K562 (cell line): ENCODE data around the gene PDE11A. TPM values are rescaled to one million over a fixed set of nuclear protein-coding genes. Genes with fewer than 3 reads are reported as not detected.

Experiments
- ATF1 ChIP-seq, 2 experiments: fragments of 450-650 bp in 1 of 2; IDR thresholded peaks; 2 replicates each; pipeline ENCODE4 v1.6.1; 2016; ENCODE audit warnings: missing compliant biosample characterization in 1 of 2, missing genetic modification characterization in 1 of 2
- ATF7 ChIP-seq: fragments of 450-650 bp; IDR thresholded peaks from 2 replicates; pipeline ENCODE4 v1.7.1; 2014; ENCODE audit warnings: mild to moderate bottlenecking, moderate library complexity
- BRD4 ChIP-seq: fragments of 200-600 bp; sonication (generic); IDR thresholded peaks from 2 replicates; pipeline ENCODE4 v1.6.1; 2017; ENCODE audit warnings: inconsistent platforms
- ELF2 ChIP-seq: fragments of 250-450 bp; sonication (Bioruptor Pico); IDR thresholded peaks from 2 replicates; pipeline ENCODE4 v1.5.0; 2021; ENCODE audit warnings: mild to moderate bottlenecking
- ETV1 ChIP-seq: fragments of 450-650 bp; conservative IDR thresholded peaks from 2 replicates; pipeline ENCODE4 v1.6.1; 2016; ENCODE audit warnings: missing genetic modification characterization, control low read depth, low read depth, missing compliant biosample characterization
- L3MBTL2 ChIP-seq: fragments of 450-650 bp; IDR thresholded peaks from 2 replicates; pipeline ENCODE4 v1.6.1; 2016; ENCODE audit warnings: mild to moderate bottlenecking, moderate library complexity
- MAFF ChIP-seq: IDR thresholded peaks from 2 replicates; pipeline ENCODE4 v1.6.1; 2012; ENCODE audit warnings: low read length, improper control_type of control experiment
- MED1 ChIP-seq: sonication (generic); formaldehyde crosslinking; IDR thresholded peaks from 2 replicates; pipeline ENCODE4 v1.8.1; 2023; ENCODE audit warnings: missing genetic modification reagents, borderline replicate concordance
- TAF7 ChIP-seq: fragments of 450-650 bp; IDR thresholded peaks from 2 replicates; pipeline ENCODE4 v1.6.1; 2016; ENCODE audit warnings: missing genetic modification characterization, missing compliant biosample characterization
- ZBTB17 ChIP-seq: fragments of 450-650 bp; formaldehyde crosslinking; IDR thresholded peaks from 2 replicates; pipeline ENCODE4 v1.4.0; 2020; ENCODE audit warnings: mild to moderate bottlenecking
- ZKSCAN8 ChIP-seq: fragments of 200-800 bp; sonication (Bioruptor generic); IDR thresholded peaks from 2 replicates; pipeline ENCODE4 v1.6.1; 2016; ENCODE audit warnings: missing genetic modification characterization, missing compliant biosample characterization
- ZNF146 ChIP-seq: IDR thresholded peaks from one replicate; pipeline ENCODE4 v1.6.1; 2018; ENCODE audit warnings: missing compliant biosample characterization; ENCODE audit not compliant: unreplicated experiment
- ZNF165 ChIP-seq: fragments of 250-450 bp; sonication (Bioruptor Pico); IDR thresholded peaks from 2 replicates; pipeline ENCODE4 v1.4.0; 2020; ENCODE audit warnings: borderline replicate concordance
- ZNF316 ChIP-seq: fragments of 450-650 bp; IDR thresholded peaks from 2 replicates; pipeline ENCODE4 v1.6.1; 2016
- ZNF766 ChIP-seq: fragments of 200-800 bp; sonication (Bioruptor generic); conservative IDR thresholded peaks from 2 replicates; pipeline ENCODE4 v1.6.1; 2016; ENCODE audit warnings: missing genetic modification characterization, missing compliant biosample characterization
- ZNF79 ChIP-seq: fragments of 250-450 bp; sonication (Bioruptor Pico); IDR thresholded peaks from 2 replicates; pipeline ENCODE4 v1.4.0; 2020; ENCODE audit warnings: low read depth, mild to moderate bottlenecking, moderate library complexity
- ZSCAN32 ChIP-seq: fragments of 450-650 bp; formaldehyde crosslinking; IDR thresholded peaks from 2 replicates; pipeline ENCODE4 v1.4.0; 2020; ENCODE audit warnings: mild to moderate bottlenecking, moderate library complexity
- polyA plus RNA-seq, 8 experiments: library from polyadenylated mRNA; depleted of rRNA in 4 of 8; stranded (reverse) in 5 of 8; unstranded in 3 of 8; fragments of >200 nt; fragmentation: Nextera tagmentation in 2 of 8; fragmentation: Illumina TruSeq in 1 of 8; extraction: Ambion mirVana in 2 of 8; extraction: Trizol in 1 of 8; gene quantifications; 2 replicates each; pipeline versions ENCODE4 v1.2.1 to v1.2.3, GENCODE V29; 2011 to 2014; ENCODE audit warnings: inconsistent platforms in 1 of 8, missing spikeins in 1 of 8
- total RNA-seq, 7 experiments: library from RNA; depleted of rRNA in 6 of 7; stranded (reverse); fragments of >200 nt in 6 of 7; fragmentation: Illumina TruSeq in 2 of 7; extraction: Trizol in 2 of 7; gene quantifications; 2 replicates each; pipeline versions ENCODE4 v1.2.1 to v1.2.3, GENCODE V29; 2011 to 2021; ENCODE audit warnings: low replicate concordance in 1 of 7
- TF ChIP-seq, protein P1 (sequence below): fragments of 250-450 bp; sonication (Bioruptor Pico); IDR thresholded peaks from 2 replicates; pipeline ENCODE4 v1.8.0; 2022; ENCODE audit warnings: inconsistent platforms
- TF ChIP-seq, protein P2 (sequence below): fragments of 200-800 bp; sonication (Bioruptor generic); IDR thresholded peaks from 2 replicates; pipeline ENCODE4 v1.6.1; 2016; ENCODE audit warnings: missing genetic modification characterization, missing compliant biosample characterization
- TF ChIP-seq, protein P3 (sequence below): fragments of 200-800 bp; sonication (Bioruptor generic); IDR thresholded peaks from 2 replicates; pipeline ENCODE4 v1.6.1; 2017; ENCODE audit warnings: missing genetic modification characterization, missing compliant biosample characterization

Gene PDE11A
- total and polyA plus RNA-seq, 9 of the 15 experiments (the other 6 are each of a cell fraction or from before 2014, with no cell fraction given): 3.2 to 22.1 (median 5.7) TPM

DNA sequence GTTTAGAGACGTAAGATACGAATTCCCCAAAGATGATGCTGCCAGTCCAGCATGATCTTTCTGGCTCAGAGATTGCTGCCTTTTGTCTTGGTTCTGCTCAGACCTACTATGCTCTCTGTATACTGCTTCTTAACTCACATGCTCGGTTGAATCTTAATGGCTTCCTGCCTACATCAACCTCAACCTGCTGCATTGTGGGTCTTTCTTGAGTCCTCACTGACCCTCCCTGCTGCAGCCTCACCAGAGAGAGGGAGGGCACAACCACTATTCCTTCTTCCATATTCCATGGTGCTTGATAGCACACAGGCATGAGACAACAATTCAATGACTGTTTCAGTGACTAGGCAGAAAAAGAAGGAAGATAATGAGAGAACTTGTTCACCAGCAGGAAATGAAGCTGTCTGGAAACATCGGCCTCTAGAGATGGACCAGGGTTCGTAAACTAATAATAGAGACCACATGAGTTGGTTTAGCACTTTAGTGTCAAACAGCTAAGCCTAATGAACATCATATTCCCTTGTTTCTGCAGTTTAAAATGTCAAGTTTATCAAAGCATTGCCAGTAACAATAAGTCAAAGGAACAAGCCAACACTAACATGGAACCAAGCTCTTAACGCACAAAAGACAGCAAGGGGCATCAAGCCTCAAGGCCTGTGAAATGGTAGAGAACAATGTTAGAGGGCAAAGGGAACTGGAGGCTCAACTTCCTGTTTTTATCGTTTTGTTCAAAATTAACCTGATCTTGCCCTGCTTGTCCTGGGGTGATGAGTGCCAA is 333.9 kb downstream of the PDE11A start (continued):
- 0 out of 2 replicates have a peak, but pooled peaks have one; percentile 13 for TF ChIP-seq ZNF165 (CRISPR knock-in tag)
- no peak for TF ChIP-seq ZSCAN32 (CRISPR knock-in tag)
- 0 out of 2 replicates have a peak, but pooled peaks have one; percentile 20 for TF ChIP-seq ETV1 (tag)
- TF ChIP-seq, protein P1, sequence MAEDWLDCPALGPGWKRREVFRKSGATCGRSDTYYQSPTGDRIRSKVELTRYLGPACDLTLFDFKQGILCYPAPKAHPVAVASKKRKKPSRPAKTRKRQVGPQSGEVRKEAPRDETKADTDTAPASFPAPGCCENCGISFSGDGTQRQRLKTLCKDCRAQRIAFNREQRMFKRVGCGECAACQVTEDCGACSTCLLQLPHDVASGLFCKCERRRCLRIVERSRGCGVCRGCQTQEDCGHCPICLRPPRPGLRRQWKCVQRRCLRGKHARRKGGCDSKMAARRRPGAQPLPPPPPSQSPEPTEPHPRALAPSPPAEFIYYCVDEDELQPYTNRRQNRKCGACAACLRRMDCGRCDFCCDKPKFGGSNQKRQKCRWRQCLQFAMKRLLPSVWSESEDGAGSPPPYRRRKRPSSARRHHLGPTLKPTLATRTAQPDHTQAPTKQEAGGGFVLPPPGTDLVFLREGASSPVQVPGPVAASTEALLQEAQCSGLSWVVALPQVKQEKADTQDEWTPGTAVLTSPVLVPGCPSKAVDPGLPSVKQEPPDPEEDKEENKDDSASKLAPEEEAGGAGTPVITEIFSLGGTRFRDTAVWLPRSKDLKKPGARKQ: 0 out of 2 replicates have a peak, but pooled peaks have one; percentile 45
- TF ChIP-seq, protein P2, sequence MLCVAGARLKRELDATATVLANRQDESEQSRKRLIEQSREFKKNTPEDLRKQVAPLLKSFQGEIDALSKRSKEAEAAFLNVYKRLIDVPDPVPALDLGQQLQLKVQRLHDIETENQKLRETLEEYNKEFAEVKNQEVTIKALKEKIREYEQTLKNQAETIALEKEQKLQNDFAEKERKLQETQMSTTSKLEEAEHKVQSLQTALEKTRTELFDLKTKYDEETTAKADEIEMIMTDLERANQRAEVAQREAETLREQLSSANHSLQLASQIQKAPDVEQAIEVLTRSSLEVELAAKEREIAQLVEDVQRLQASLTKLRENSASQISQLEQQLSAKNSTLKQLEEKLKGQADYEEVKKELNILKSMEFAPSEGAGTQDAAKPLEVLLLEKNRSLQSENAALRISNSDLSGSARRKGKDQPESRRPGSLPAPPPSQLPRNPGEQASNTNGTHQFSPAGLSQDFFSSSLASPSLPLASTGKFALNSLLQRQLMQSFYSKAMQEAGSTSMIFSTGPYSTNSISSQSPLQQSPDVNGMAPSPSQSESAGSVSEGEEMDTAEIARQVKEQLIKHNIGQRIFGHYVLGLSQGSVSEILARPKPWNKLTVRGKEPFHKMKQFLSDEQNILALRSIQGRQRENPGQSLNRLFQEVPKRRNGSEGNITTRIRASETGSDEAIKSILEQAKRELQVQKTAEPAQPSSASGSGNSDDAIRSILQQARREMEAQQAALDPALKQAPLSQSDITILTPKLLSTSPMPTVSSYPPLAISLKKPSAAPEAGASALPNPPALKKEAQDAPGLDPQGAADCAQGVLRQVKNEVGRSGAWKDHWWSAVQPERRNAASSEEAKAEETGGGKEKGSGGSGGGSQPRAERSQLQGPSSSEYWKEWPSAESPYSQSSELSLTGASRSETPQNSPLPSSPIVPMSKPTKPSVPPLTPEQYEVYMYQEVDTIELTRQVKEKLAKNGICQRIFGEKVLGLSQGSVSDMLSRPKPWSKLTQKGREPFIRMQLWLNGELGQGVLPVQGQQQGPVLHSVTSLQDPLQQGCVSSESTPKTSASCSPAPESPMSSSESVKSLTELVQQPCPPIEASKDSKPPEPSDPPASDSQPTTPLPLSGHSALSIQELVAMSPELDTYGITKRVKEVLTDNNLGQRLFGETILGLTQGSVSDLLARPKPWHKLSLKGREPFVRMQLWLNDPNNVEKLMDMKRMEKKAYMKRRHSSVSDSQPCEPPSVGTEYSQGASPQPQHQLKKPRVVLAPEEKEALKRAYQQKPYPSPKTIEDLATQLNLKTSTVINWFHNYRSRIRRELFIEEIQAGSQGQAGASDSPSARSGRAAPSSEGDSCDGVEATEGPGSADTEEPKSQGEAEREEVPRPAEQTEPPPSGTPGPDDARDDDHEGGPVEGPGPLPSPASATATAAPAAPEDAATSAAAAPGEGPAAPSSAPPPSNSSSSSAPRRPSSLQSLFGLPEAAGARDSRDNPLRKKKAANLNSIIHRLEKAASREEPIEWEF (CRISPR knock-in tag): peak; percentile 73; the same call in 1 of the 2 replicates
- peak; percentile 82; the same call in 1 of the 2 replicates for TF ChIP-seq ZNF766 (CRISPR knock-in tag)
- TF ChIP-seq ELF2 (CRISPR knock-in tag): peak; percentile 57; the same call in 1 of the 2 replicates
- TF ChIP-seq, protein P3, sequence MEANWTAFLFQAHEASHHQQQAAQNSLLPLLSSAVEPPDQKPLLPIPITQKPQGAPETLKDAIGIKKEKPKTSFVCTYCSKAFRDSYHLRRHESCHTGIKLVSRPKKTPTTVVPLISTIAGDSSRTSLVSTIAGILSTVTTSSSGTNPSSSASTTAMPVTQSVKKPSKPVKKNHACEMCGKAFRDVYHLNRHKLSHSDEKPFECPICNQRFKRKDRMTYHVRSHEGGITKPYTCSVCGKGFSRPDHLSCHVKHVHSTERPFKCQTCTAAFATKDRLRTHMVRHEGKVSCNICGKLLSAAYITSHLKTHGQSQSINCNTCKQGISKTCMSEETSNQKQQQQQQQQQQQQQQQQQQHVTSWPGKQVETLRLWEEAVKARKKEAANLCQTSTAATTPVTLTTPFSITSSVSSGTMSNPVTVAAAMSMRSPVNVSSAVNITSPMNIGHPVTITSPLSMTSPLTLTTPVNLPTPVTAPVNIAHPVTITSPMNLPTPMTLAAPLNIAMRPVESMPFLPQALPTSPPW (CRISPR knock-in tag): peak; percentile 49; the same call in 1 of the 2 replicates
- TF ChIP-seq ZBTB17 (CRISPR knock-in tag): 0 out of 2 replicates have a peak, but pooled peaks have one; percentile 10
- peak; percentile 92 for TF ChIP-seq ZNF316
- no peak for TF ChIP-seq ATF1 (CRISPR knock-in tag; IDR thresholded peaks at IDR 0.05)
- TF ChIP-seq ATF1 (tag; IDR thresholded peaks at IDR 0.05): peak; percentile 31; the same call in 1 of the 2 replicates
- TF ChIP-seq MAFF: peak; percentile 78
- TF ChIP-seq BRD4: 0 out of 2 replicates have a peak, but pooled peaks have one; percentile 4
- peak; percentile 84; the same call in 1 of the 2 replicates for TF ChIP-seq ZKSCAN8 (CRISPR knock-in tag)
- no peak for TF ChIP-seq MED1
- TF ChIP-seq L3MBTL2: peak; percentile 63
- peak; percentile 13; the same call in 1 of the 2 replicates for TF ChIP-seq ZNF79
- TF ChIP-seq ATF7: no peak
- peak; percentile 7; the same call in 1 of the 2 replicates for TF ChIP-seq TAF7
- no peak for TF ChIP-seq ZNF146 (CRISPR knock-in tag)
